Stimulated activated CD4-positive, alpha-beta T cell treated with anti-CD3 and anti-CD28 coated beads, Interleukin-4, amount 100 ng/mL, for 4 hours (primary cell): Measurements from ENCODE around the gene BRI3BP.

Experiments
- DNase-seq, 2 experiments: peaks; one replicate each; pipeline ENCODE4 v3.0.0-alpha.2; 2020

Gene BRI3BP

GRCh38 chr12:124993626-124994436 is at the start of gene BRI3BP:
TSS of gene BRI3BP (plus strand) at chr12:124993645. CDS start at chr12:124993791, 146 bp downstream.
- peak; percentile 20 to 31 for DNase-seq

GRCh38 chr12:124946447-124946793 is 47.0 kb upstream of the BRI3BP start:
- no peak for DNase-seq

- DNase-seq = no peak
Measured at GRCh38 chr12:124947013-124947412, 46.4 kb upstream of the BRI3BP start.

GRCh38 chr12:124947561-124948398 is 45.7 kb upstream of the BRI3BP start:
- no peak for DNase-seq

- DNase-seq = no peak
Measured at GRCh38 chr12:124949066-124949465, 44.4 kb upstream of the BRI3BP start.

GRCh38 chr12:124949779-124950728 is 43.4 kb upstream of the BRI3BP start:
- no peak for DNase-seq

GRCh38 chr12:124952295-124952694 is 41.1 kb upstream of the BRI3BP start:
- no peak for DNase-seq

GRCh38 chr12:124952801-124953200 is 40.6 kb upstream of the BRI3BP start:
- DNase-seq = no peak

- no peak for DNase-seq
Measured at GRCh38 chr12:124953689-124954405, 39.6 kb upstream of the BRI3BP start.

GRCh38 chr12:124954771-124955170 is 38.7 kb upstream of the BRI3BP start:
- no peak for DNase-seq

- DNase-seq = no peak
Measured at GRCh38 chr12:124956571-124956970, 36.9 kb upstream of the BRI3BP start.

GRCh38 chr12:124961055-124961454 is 32.4 kb upstream of the BRI3BP start:
- DNase-seq = no peak

- DNase-seq = no peak
Measured at GRCh38 chr12:124963211-124963610, 30.2 kb upstream of the BRI3BP start.

- DNase-seq = no peak
Measured at GRCh38 chr12:124964251-124964650, 29.2 kb upstream of the BRI3BP start.

- no peak for DNase-seq
Measured at GRCh38 chr12:124964836-124965462, 28.5 kb upstream of the BRI3BP start.

GRCh38 chr12:124967016-124967739 is 26.3 kb upstream of the BRI3BP start:
- DNase-seq = no peak

- no peak for DNase-seq
Measured at GRCh38 chr12:124968656-124969055, 24.8 kb upstream of the BRI3BP start.

- no peak for DNase-seq
Measured at GRCh38 chr12:124970647-124971402, 22.6 kb upstream of the BRI3BP start.

GRCh38 chr12:124971603-124972002 is 21.8 kb upstream of the BRI3BP start:
- no peak for DNase-seq

GRCh38 chr12:124972211-124972610 is 21.2 kb upstream of the BRI3BP start:
- DNase-seq = no peak
